Muscle of arm (tissue), 12 donors: ENCODE measurements around the gene SPECC1. TPM values are rescaled to one million over a fixed set of nuclear protein-coding genes. Genes with fewer than 3 reads are reported as not detected.
A peak's percentile ranks its signal among the peaks of the same experiment; 100 is the strongest.
"Not testable (repeated sequence)": the region's sequence is repeated elsewhere in the genome, so short reads cannot be mapped to it uniquely, and the experiment has no call there.

Experiments
- DNase-seq: peaks from one replicate; pipeline ENCODE4 v3.0.0-alpha.2; 2013
- polyA plus RNA-seq, 12 donors: library from polyadenylated mRNA; unstranded; fragments of 120-200 nt; gene quantifications; one replicate each; pipeline ENCODE4 v1.2.1, GENCODE V29; 2013; ENCODE audit not compliant: insufficient read length in 12 of 12

SPECC1 gene
- polyA plus RNA-seq, 12 donors: 5.7 to 16.3 (median 7.9) TPM; not detected in 1

DNA sequence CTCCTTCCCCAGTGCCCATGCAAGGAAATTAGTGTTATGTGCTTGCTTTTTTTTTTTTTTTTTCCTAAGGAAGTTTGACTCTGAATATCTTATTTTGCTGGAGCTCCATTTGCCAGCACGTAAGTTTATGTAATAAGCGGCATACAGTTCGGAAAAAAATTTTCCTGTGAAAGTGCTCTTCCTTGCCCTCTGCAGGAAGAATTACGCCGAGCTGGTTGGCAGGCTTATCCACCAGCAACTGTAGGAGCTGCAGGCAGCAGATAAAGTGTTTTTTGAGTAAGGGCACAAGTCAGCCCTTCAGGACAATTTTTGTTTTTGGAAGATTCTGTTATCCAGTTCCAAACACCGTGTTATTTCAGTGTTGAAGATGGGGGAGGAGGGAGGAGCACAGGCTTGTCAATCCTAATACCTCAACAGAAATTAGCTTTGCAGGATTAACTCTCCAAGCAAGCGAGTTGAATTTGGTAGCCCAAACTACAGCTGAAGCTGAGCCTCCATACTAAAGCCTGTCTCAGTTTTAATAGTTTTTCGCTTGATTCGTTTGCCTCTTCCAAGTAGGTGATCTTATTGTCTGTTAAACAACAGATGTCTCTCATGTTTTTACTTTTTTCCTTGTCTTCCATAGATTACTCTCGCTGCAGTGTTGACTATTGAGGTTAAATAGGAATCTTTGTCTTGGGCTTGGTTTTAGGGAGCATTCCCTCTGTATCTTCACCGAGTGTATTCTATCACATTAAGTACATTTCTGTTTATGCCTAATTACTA is 1.1 kb downstream of the SPECC1 start:
- DNase-seq: peak; percentile 46

DNA sequence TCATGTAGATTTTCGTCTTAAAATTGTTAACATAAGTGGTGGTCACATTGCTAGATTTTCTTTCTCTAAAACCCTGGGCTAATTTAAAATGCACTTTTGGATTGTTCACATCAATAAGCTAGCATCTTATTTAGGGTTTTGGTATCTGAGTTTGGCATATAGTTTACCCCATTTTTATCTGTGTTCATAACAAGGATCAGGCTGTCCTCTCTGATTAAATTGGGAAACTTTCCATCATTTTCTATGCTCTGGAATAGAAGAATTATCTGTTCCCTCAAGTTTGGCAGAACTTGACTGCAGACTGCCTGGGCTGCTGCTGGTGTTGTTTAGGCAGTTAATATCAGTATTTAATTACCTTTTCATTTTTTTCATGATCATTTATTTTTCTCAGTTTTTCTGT is 1.8 kb downstream of the SPECC1 start:
- no peak for DNase-seq

DNA sequence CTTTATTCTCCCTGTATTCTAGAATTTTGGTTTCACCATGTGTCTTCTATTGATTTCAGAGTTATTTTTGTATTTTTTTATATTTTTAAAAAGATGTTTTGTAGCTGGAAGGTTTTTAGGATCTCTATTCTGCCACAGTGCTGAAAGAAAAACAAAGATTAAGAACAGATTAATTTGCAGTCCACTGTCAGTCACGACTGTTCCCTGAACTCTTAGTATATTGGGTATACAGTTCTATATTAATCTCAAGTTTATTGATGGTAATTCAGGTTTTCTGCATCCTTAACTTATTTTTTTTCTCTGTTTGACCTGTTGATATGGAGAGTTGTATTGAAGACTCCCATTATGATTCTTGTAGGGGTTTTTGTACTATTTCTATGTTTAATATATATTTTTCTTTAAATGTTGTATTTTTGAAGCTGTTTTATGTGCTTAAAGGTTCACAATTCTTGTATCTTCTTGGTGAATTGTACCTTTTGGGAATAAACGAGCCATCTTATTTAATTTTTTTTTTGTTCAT is 2.9 kb downstream of the SPECC1 start:
- DNase-seq: no peak

DNA sequence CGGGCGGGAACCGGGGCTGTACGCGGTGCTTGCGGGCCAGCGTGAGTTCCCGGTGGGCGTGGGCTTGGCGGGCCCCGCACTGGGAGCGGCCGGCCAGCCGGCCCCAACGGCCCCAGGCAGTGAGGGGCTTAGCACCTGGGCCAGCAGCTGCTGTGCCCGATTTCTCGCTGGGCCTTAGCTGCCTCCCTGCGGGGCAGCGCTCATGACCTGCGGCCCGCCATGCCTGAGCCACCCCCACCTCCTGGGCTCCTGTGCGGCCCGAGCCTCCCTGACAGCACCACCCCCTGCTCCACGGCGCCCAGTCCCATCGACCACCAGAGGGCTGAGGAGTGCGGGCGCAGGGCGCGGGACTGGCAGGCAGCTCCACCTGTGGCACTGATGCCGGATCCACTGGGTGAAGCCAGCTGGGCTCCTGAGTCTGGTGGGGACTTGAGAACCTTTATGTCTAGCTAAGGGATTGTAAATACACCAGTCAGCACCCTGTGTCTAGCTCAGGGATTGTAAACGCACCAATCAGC is 7.4 kb downstream of the SPECC1 start:
- DNase-seq: not testable (repeated sequence)

DNA sequence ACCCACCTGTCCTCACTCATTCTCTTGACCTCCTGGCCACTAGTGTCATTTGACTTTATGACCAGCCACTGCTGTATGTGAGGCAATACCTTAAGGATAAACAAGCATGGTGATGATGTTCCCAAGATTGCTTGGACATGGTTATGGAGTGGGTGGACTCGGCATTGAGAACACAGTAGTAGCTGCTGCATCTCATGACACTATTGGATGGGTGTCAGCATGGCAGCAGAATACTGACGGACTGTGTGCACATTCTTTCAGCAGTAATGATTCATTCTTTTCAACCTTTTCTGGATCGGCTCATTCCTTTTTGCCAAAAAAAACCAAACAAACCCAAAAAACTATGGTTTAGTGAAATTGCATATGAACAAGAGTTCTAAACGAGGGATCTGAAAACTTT is 13.5 kb downstream of the SPECC1 start:
- DNase-seq: no peak

DNA sequence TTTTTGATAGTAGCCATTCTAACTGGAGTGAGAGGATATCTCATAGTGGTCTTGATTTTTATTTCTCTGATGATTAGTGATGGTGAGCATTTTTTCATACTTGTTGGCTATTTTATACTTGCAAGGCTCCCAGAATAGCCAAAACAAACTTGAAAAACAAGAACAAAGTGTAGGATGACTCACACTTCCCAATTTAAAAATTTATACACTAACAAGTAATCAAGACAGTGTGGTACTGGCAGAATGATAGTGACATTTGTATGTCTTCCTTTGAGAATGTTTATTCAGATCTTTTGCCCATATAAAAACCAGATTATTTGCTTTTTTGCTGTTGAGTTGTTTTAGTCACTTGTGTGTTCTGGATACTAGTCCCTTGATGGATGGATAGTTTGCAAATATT is 17.8 kb downstream of the SPECC1 start:
- no peak for DNase-seq

DNA sequence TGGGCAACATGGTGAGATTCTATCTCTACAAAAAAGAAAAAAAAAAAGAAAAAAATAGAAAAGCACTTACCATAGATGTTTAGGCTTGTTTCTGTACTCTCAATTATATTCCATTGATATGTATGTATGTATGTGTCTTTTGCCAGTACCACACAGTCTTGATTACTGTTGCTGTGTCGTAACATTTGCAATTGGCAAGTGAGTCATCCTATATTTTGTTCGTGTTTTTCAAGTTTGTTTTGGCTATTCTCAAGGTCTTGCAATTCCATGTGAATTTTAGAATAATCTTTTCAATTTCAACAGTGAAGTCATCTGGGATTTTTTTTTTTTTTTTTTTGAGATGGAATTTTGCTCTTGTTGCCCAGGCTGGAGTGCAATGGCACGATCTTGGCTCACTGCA is 19.3 kb downstream of the SPECC1 start:
- DNase-seq: no peak

DNA sequence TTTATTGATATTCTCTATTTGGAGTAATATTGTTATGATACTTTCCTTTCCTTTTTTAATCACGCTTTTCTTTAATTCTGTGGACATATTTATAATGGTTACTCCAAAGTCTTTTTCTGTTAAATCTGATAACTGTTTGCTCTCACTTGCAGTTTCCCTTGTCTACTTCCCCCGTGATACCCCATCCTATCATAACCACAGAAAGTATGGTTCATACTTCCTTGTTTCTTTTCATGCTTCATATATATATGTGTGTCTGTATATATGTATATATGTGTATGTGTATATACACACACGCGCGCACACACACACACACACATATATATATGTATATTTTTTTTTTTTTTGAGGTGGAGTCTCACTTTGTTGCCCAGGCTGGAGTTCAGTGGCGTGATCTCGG is 23.5 kb downstream of the SPECC1 start:
- no peak for DNase-seq

DNA sequence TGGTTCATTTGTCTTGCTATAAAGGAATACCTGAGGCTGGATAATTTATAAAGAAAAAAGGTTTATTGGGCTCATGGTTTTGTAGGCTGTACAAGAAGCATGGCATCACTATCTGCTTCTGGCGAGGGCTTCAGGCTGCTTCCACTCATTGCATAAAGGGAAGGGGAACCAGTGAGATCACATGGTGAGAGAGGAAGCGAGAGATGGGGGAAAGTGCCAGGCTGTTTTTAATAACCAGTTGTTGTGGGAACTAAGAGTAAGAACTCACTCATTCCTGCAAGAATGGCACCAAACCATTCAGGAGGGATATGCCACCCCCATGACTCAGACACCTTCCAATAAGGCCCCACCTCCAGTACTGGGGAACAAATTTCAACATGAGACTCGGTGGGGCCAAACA is 24.3 kb downstream of the SPECC1 start:
- DNase-seq: no peak

DNA sequence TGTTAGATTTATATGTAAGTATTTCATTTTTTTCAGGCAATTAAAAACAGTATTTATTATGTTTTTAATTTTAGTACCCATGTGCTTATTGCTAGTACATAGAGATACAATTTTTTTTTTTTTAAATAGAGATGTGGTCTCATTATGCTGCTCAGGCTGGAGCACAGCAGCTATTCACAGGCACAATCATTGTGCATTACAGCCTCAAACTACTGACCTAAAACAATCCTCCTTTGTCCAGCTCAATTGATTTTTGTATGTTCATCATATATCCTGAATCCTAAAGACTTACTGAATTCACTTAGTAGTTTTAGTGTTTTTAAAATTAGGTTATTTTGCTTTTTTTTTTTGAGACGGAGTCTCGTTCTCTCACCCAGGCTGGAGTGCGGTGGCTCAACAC is 26.3 kb downstream of the SPECC1 start:
- no peak for DNase-seq

DNA sequence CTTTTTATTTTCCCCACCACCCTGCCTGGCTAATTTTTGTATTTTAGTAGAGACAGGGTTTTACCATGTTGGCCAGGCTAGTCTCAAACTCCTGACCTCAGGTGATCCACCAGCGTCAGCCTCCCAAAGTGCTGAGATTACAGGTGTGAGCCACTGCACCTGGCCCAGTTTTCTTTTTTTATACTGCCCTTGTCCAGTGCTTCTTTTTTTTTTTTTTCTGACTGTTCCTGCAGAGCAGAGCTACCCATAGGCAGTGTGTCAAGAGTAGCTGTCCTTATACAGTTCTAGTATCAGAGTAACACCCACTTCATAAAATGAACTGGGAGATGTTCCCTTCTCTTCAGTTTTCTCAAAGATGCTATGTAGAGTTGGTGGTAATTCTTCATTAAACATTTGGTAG is 28.1 kb downstream of the SPECC1 start:
- DNase-seq: not testable (repeated sequence)

DNA sequence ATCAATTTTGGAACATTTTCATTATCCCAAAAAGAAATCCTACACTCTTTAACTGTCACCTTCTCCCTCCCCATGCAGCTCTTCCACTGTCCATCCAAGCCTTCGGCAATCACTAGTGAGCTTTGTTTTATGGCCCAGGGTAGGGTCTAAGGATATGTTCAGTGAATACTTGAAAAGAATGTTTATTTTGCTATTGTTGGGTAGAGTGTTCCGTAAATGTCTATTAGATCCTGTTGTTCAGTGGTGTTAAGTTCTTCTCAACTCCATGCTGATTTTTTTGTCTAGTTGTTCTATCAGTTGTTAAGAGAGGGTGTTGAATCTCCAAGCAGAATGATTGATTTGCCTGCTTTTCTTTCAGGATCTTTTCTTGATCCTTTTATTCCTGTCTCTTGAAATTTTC is 29.9 kb downstream of the SPECC1 start:
- no peak for DNase-seq

DNA sequence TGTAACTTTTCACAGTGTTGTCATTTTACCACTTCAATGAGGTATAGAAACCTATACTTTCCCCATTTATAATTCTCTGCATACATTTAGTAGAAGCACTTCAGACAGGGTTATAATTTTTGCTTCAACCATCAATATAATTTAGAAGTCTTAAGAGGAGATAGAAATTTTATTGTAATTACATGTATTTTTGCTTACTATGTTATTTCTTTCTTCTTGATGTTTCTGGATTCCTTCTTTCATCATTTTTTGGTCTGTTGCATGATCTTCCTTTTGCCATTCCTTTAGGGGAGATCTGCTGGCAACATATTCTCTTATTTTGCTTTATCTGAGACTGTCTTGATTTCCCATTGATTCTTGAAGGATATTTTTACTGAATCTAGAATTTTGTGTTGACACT is 31.1 kb downstream of the SPECC1 start:
- no peak for DNase-seq

DNA sequence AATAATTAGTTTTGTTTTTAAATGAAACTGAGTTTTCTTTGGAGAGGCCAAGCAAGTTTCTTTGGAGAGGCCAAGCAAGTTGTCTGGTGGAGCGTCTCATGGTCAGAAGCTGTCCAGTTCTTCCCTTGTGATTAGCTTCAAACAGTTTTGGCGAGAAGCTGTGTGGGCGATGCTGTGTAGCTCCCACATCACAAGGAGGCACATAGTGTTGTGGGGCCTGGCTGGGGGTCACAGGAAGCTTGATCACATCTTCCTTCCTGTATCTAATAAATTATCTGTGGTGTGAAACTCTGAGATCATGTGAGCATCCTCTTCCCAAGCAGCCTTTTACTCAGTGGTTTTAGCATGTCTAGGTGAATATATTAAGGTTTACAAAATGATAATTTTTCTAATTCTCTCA is 33.9 kb downstream of the SPECC1 start:
- DNase-seq: no peak

DNA sequence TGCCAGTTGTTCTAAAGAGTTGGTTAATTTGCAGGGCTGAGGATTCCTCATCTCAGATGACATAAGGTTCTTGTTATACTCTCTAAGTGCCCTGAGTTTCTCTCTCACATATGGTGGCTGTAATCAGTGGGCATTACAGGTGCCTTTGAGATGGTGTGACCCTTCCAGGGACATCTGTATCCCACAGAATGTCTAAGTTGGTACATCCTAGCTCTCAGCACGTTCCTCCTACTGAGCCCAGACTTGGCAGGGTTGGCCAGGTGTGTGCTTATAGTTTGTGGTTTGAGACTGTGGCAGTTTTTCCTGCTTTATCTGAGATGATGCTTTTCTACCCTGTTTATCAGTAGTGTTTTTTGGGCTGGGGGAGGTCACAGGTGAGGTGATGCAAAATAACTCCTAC is 36.3 kb downstream of the SPECC1 start:
- DNase-seq: no peak

DNA sequence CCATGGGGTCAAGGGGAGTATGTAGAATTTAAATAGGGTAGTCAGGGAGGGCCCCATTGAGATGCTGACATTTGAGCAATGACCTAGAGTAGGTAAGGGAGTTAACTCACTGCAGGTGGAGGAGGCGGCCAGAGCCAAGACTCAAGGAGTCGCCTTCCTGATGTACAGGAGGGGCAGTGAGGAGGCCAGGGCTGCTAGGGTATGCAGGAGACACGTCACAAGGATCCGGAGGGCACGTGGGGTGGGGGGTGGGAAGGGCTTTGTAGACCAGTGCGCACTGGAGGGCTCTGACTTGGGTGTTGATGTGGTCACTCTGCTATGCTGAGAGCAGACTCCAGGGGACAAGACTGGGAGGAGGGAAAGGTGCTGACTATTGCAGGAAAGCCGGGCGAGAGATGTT is 37.5 kb downstream of the SPECC1 start:
- DNase-seq: no peak

DNA sequence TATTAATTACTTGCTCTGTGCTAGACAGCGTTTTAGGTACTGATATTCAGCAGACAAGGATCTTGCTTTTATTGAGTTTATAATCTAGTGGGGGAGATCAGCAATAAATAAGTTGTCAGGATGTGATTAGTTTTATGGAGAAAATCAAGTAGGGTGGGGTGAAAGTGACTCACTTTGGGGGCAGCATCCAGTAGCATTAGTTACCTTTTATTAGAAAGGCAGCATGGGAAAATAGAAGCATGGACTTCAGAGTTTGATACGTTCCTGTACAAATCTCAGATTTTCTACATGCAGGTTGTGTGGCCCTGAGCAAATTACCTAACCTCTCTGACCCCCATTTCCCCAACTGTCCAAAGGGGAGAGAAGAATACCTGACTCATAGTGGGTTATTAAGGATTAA is 42.5 kb downstream of the SPECC1 start:
- no peak for DNase-seq

DNA sequence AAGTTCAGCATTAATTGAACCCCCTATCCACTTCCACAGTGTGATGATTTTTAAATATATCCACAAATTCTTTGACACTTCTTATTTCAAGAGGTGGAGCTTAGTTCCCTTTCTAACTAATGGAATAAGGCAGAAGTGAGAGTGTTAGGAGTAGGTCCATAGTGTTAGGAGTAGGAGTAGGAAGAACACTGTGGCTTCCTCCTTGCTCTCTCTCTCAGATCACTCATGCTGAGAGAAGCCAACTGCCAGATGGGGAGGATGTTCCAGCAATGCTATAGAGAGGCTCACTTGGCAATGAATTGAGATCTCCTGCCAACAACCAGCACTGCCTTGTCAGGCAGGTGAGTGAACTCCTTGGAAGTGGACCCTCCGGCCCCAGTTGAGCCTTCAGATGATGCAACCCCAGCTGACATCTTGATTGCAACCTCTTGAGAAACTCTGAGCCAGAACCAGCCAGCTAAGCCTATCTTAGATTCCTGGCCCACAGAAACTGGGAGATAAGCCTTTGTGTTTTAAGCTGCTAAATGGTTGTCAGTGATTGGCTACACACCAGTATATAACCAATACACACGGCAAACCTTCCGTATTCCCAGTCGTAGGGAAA is 44.3 kb downstream of the SPECC1 start:
- no peak for DNase-seq

DNA sequence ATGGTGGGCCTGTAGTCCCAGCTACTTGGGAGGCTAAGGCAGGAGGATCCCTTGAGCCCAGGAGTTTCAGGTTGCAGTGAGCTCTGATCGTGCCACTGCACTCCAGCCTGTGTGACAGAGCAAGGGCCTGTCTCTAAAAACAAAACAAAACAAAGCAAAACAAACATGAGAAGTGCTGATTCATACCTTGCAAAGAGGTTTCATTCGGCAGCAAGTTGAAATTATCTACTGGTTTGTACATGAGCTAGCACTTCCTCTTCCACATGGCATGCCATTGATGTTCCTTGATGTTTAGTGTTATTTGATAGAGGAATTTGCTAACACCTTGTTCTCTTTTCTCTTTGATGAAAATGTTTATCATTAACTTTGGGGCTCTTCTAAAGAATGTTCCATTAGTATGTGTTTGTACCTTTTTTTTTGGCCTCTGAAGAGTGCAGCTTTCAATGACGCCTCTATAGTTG is 50.6 kb downstream of the SPECC1 start:
- DNase-seq: no peak

DNA sequence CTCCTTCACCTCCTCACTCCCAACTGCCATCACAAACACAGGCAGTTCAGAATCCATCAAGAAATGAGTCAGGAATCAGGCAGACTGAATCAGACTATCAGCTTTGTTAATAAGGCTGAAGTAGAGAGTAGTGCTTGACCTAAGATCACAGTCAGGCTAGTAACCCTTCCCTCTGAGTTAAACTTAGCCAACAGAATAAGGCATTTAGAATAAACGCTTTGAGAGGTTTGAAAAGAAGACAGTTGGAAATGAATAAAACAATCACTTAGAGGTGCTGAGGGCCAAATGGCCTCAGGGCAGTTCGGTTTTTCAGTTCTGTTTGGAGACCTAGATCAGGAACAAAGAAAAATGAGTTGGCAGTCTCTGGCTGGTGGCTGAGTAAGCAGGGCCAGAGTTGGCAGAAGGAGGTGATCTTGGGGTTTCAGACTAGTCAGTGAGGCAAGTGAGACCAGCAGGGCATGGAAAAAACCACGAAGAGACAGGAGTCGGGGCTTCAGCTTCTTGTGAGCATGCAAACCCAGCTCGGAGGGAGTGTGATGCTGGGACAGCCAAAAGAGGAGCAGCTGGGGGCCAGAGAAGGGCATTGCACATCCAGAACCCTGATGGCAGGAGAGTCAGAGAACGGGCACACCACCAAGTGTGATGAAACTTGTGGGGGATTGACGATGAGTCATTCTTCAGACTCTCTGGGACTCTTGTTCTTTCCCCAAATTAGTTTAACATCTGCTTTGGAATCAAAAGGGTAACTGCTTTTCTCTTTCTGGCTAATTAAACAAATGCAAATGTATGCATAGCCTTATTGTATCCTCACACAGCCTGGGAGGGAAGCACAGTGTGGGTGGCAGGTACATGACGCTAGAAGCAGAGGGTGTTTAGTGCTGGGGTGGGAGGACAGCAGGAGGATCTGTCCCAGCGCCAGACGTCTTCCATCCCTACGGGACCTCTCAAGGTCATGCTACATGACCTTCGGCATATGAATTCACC is 54.8 kb downstream of the SPECC1 start:
- DNase-seq: peak; percentile 75

DNA sequence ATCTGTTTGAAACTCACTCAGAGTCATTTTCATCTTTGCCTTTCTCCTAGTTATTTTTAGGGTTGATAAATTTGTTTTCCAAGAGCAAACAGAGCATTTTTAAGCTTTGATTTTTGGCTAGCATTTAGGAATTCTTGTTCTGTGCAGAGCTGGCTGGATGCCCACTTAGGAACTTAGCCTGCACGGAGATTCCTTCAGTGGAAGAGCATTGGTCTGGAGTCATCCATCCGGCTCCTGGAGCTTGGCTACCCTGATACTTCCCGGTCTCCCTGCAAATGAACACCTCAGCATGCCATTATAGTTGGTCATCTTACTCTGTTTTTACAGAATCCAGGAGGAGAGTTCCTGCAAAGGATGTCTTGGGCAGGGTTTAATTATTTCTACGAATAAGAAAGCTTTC is 57.1 kb downstream of the SPECC1 start:
- DNase-seq: peak; percentile 77

DNA sequence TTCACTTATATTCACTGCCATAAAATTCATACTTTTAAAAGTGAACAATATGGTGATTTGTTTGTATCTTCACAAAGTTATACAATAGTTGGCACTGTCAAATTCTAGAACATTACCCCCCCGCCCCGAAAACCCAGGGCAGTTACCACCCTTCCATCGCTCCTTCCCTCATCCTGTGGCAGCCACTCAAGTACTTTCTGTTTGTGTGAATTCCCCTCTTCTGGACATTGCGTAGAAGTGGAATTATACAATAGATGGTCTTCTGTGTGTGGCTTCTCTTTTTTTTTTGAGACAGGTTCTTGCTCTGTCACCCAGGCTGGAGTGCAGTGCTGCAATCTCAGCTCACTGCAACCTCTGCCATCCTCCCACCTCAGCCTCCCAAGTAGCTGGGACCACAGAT is 58.6 kb downstream of the SPECC1 start:
- no peak for DNase-seq
